GM19035 (cell line): ENCODE data around the gene LSM14A.
A peak's percentile ranks its signal among the peaks of the same experiment; 100 is the strongest.
"Not testable (repeated sequence)": the region's sequence is repeated elsewhere in the genome, so short reads cannot be mapped to it uniquely, and the experiment has no call there.

Source experiments
- ATAC-seq: cut with Tn5 transposase; IDR thresholded peaks from one replicate; pipeline ENCODE4 v1.9.1; 2021; ENCODE audit not compliant: unreplicated experiment

The LSM14A gene

DNA sequence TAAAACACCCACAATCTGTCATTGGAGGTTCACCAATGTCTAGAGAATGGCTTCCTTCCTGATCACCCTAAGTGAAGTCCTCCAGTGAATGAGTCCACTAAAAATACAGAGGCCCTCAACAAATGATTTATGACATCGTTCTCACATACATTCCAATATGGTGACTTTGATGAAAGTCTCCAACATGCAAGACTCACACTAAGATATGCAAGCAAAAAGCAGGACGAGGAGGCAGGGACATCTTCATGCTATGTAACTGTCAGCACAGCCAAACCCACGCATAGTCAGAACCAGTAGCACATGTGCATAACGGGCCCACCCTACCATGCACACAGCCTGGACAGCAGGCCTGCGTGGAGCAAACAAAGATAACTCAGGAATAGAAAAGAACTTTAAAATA is 16.6 kb upstream of the LSM14A start:
- no peak for ATAC-seq

GRCh38 chr19:34158966-34159365 is 13.3 kb upstream of the LSM14A start:
- ATAC-seq: not testable (repeated sequence)

DNA sequence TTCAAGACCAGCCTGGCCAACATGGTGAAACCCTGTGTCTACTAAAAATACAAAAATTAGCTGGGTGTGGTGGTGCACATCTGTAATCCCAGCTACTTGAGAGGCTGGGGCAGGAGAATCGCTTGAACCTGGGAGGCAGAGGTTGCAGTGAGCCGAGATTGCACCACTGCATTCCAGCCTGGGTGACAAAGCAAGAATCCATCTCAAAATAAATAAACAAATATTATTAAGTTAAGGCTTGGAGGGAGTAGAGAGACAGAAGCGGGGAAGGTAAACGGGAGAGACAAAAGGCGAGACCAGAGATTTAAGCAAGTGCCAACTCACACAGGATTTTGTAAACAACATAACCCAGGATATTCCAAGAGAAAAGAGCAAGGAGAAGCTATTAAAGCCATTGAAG is 12.8 kb upstream of the LSM14A start:
- not testable (repeated sequence) for ATAC-seq

- ATAC-seq: not testable (repeated sequence)
Observed at GRCh38 chr19:34161902-34162301, 10.4 kb upstream of the LSM14A start.

- ATAC-seq: no peak
Observed at GRCh38 chr19:34165295-34165738, 7.0 kb upstream of the LSM14A start.

GRCh38 chr19:34169475-34170199 is 2.7 kb upstream of the LSM14A start:
- ATAC-seq: not testable (repeated sequence)

DNA sequence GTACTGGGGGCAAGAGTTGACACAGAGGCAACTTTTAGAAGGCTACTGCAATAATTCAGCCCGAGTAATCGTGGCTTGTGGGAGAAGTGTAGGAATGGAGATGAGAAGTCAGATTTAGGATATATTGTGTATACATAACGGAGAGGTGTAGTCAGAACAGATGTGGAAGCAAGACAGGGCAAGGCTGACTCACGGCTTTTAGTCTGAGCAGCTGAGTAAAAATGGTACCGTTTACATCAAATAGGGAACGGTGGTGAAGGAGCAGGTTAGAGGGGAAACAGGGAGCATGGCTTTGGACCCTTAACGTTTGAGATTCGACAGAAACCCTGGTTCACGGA is 796 bp upstream of the LSM14A start:
- peak; percentile 15 for ATAC-seq

DNA sequence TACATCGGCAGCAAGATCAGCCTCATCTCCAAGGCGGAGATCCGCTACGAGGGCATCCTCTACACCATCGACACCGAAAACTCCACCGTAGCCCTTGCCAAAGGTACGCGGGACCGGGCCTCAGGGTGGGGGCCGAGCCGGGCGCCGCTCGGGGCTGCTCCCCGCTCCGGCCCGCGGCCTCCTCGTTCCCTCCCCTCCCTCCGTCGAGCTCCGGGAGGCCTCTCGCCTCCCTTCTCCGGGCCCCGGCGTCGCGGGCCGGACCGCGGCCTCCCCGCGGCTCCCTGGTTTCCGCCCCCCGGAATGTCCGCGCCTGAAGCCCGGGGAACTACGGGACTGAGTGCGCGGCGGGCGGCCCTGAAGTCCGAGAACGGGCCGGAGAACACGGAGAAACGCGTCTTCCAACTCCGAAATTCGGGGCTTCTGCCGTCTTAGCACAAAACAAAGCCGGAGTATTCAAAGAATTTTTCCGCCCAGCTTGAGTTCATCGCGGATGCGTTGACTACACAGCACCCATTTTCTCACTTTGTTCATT is 423 bp downstream of the LSM14A start:
- ATAC-seq: peak; percentile 23

DNA sequence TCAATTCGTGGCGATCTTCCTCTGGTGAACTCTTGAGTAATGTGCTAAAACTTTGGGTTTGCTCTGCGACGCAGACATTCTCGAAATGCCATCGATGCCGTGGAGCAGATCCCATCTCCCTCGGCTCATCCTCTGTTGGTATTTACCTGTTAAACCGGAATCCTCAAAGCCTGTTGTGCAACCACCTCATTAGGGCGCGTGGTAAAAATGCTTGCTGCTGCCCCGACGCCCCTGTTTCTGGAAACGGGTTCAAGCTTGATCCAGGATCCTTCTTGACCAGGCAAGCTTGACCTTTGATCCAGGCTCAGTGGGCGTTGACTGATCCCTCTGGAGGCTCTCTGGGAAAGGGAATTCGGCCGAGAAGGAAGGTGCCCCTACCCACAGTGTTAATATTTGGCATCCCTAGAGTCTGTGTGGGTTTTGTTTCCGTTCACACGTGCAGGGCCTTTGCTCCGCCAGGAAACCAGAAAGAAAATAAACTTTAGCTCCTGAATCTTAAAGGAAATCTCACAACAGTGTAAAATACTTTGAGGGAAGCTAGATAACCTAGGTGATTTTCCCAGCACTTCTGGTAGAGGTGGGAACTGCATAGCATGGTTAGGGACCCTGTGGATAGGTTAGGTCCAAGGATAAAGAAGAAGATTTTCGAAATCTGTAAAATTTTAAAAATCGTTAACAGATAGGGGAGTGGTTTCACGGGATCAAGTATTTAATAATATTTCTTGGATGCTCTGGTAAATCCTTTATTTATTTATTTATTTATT is 1.1 kb downstream of the LSM14A start:
- ATAC-seq: peak; percentile 0

DNA sequence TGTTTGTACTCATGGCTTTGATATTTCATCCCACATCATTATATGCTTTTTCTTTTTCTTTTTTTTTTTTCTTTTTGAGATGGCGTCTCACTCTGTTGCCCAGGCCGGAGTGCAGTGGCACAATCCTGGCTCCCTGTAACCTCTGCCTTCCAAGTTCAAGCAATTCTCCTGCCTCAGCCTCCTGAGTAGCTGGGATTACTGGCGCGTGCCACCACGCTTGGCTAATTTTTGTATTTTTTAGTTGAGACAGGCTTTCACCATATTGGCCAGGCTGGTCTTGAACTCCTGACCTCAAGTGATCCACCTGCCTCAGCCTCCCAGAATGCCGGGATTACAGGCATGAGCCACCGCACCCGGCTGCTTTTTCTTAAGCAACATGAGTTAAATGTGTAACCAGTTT is 2.9 kb downstream of the LSM14A start:
- not testable (repeated sequence) for ATAC-seq

GRCh38 chr19:34176581-34176980 is 4.3 kb downstream of the LSM14A start:
- ATAC-seq: no peak

DNA sequence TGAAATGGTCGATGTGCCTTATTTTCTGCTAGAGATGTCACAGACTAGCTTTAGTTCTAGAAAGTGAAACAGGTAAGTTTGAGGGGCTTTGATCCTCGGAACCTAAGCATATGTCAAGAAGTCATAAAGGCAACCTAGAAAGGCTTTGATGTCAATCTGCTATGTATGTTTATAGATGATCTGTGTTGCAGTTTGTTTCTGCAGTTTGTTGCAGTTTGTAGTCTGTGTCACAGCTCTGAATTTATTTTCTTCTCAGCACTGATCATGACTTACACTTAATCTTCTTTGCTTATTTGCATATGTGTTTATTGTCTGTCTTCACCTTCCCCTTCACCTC is 5.9 kb downstream of the LSM14A start:
- ATAC-seq: no peak

GRCh38 chr19:34179066-34179465 is 6.8 kb downstream of the LSM14A start:
- ATAC-seq: no peak

DNA sequence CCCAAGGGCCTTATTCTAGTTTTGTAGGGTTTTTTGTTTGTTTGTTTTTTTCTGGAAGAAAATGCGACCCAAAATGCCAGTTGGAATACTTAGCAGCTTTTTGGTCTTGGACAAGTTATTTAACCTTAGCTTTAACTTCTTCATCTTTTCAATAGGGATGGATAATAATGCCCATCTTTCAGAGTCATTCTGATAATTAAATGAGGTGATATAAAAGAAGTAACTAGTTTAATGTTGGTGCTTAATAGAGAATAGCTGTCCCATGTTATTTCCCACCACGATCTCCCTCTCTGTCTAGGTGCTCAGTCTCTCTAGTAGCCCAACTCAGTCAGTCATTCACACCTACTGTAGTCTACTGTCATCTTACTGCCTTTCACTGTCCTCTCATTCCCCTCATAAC is 8.0 kb downstream of the LSM14A start:
- no peak for ATAC-seq

DNA sequence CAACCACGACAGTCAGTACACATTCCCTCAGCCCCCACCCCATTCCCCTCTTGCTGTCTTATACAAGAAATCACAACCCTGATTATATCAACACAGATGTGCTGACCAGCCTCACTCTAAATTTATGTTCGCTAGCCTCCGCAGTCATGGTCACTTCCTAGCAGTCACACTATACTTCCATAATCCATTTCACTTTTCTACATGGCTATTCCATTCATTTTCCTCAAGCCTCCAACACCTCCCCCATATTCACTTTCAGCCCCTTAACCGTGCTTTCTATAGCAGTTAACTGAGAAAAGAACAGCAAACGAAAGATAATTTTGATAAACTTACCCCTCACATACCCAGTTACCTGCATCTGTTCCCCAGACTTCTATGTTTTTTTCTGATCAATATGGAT is 8.4 kb downstream of the LSM14A start:
- ATAC-seq: no peak

DNA sequence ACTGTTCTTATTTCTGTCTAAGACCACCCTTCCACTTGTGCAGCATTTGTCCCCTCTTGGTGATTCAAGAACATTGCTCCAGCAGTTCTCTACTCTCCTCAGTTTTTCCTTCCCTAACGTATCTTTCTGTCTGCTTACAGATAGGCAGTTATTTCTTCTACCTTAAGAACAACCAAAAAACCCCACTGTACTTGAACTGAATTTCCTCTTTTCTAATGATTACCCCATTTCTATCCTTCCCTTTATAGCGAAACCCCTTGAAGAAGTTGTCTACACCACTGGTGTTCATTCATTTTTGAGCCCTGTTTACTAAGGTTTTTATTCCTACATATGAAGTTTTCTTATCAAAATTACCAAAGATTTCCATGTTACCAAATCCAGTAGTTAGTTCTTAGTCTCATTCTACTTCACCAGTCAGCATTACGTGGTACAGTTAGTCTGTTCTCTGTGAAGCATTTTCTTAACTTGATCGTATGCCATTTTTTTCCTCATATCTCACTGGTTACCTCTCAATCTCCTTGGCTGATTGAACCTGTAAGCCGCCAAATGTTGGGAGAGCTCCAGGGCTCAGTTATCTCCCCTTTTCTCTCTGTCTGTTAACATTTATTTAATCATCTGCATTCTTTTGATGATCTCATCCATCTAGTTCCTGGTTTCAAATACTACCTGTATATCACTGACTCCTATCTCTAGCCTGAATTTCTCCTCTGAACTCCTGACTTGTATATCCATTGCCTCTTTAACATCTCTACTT is 9.0 kb downstream of the LSM14A start:
- no peak for ATAC-seq

DNA sequence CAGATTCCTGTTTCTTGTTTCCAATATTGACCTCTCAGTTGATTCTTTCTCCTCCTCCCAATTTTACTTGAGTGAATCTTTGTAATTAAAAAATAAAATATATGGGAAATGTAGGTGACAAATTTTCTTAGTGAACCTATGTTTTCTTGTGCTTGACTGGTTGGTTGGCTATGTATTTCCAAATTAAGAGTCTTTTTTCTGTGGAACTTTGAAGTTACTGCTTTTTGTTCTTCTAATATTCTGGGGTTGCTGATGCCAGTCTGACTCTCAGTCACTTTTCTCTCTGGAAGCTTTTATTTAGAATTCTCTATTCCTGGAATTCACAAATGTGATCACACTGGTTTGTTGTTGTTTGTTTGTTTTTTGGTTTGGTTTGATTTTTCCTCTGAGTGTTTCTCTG is 9.8 kb downstream of the LSM14A start:
- ATAC-seq: no peak

- no peak for ATAC-seq
Observed at GRCh38 chr19:34184880-34185491, 12.7 kb downstream of the LSM14A start.

- ATAC-seq: no peak
Observed at GRCh38 chr19:34186205-34186604, 13.9 kb downstream of the LSM14A start.

GRCh38 chr19:34187011-34187410 is 14.7 kb downstream of the LSM14A start:
- no peak for ATAC-seq

DNA sequence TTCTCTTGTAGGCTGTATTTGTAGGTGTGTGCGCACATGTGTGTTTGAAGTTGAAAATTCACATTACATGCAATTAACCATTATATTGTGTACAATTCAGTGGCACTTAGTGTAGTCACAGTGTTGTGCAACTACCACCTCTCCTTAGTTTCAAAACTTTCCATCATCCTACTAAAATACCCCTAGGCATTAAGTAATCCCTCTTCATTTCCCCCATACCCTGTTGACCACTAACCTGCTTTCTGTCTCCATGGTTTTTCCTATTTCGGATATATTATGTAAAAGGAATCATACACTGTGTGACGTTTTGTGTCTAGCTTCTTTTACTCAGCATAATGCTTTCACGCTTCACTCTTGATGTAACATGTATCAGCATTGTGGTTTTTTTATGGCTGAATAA is 16.1 kb downstream of the LSM14A start:
- ATAC-seq: no peak
